OCI-LY7 (cell line): ENCODE results near the gene SUPT4H1. TPM values are rescaled to one million over a fixed set of nuclear protein-coding genes. Genes with fewer than 3 reads are reported as not detected.

Experiments used
- BruUV-seq: library from RNA; stranded (reverse); fragments of 400-500 nt; replicated peaks from 2 replicates; lab custom pipeline; 2021; lab: Mats Ljungman, UMichigan
- CTCF ChIA-PET: fragments of 300-600 bp; sonication (Branson Sonifier 250); formaldehyde crosslinking; loops from one replicate; lab custom pipeline; 2022; ENCODE audit warnings: antibody characterized with exemption; ENCODE audit not compliant: unreplicated experiment; lab: Charles Lee
- POLR2A ChIA-PET: fragments of 300-600 bp; sonication (Branson Sonifier 250); formaldehyde crosslinking; loops from one replicate; lab custom pipeline; 2022; ENCODE audit warnings: antibody characterized with exemption; lab: Charles Lee
- DNase-seq: peaks from one replicate; pipeline ENCODE4 v3.0.0-alpha.2; 2015; ENCODE audit warnings: low spot score
- H2AFZ ChIP-seq: fragments of 200-600 bp; sonication (generic), shearing (Covaris generic); 2 replicates; pipeline ENCODE4 v1.6.1; 2014; ENCODE audit warnings: mild to moderate bottlenecking, antibody characterized with exemption, low read length, moderate library complexity
- H3K27ac ChIP-seq: fragments of 200-600 bp; sonication (generic); 2 replicates; pipeline ENCODE4 v1.5.1; 2014; ENCODE audit warnings: mixed run types, low read depth, mild to moderate bottlenecking, moderate library complexity, low read length, inconsistent platforms; ENCODE audit not compliant: poor library complexity, severe bottlenecking
- H3K36me3 ChIP-seq: fragments of 200-600 bp; sonication (generic); 2 replicates; pipeline ENCODE4 v1.6.1; 2014; ENCODE audit warnings: mild to moderate bottlenecking, antibody characterized with exemption, low read length, moderate library complexity, mixed read lengths; ENCODE audit not compliant: insufficient read depth
- H3K4me1 ChIP-seq: fragments of 200-600 bp; sonication (generic); 2 replicates; pipeline ENCODE4 v1.5.1; 2014; ENCODE audit warnings: mild to moderate bottlenecking, low read length; ENCODE audit not compliant: insufficient read depth, poor library complexity, severe bottlenecking
- H3K4me2 ChIP-seq: fragments of 200-600 bp; sonication (generic); 2 replicates; pipeline ENCODE4 v1.6.1; 2014; ENCODE audit warnings: mild to moderate bottlenecking, low read length
- H3K4me3 ChIP-seq: fragments of 200-600 bp; sonication (generic); 2 replicates; pipeline ENCODE4 v1.5.1; 2014; ENCODE audit warnings: mild to moderate bottlenecking, low read depth, low read length; ENCODE audit not compliant: poor library complexity, severe bottlenecking
- H3K79me2 ChIP-seq: fragments of 200-600 bp; sonication (generic); 2 replicates; pipeline ENCODE4 v1.6.1; 2016; ENCODE audit warnings: low read depth, mild to moderate bottlenecking, low read length, moderate library complexity, mixed read lengths; ENCODE audit not compliant: insufficient read depth
- H3K9me2 ChIP-seq: fragments of 200-600 bp; sonication (generic); 2 replicates; pipeline ENCODE4 v1.6.1; 2016; ENCODE audit warnings: mild to moderate bottlenecking, low read length, mixed read lengths; ENCODE audit not compliant: insufficient read depth
- H3K9me3 ChIP-seq: fragments of 200-600 bp; sonication (generic); 2 replicates; pipeline ENCODE4 v1.6.1; 2014; ENCODE audit warnings: mild to moderate bottlenecking, mixed run types, low read length, mixed read lengths
- H4K20me1 ChIP-seq: fragments of 200-600 bp; sonication (generic); 2 replicates; pipeline ENCODE4 v1.6.1; 2014; ENCODE audit warnings: mild to moderate bottlenecking, antibody characterized with exemption, low read length, moderate library complexity, mixed read lengths; ENCODE audit not compliant: insufficient read depth
- EZH2phosphoT487 ChIP-seq: fragments of 200-600 bp; sonication (generic); IDR thresholded peaks from 2 replicates; pipeline ENCODE4 v1.6.1; 2018; ENCODE audit warnings: low read depth, borderline replicate concordance, mild to moderate bottlenecking, mixed run types, antibody characterized with exemption, low read length, moderate library complexity, mixed read lengths
- intact Hi-C: fragments of 100-400 bp; cut with micrococcal nuclease; formaldehyde crosslinking; loops from one replicate; pipeline ENCODE4 v1.10.0; 2022; ENCODE audit not compliant: unreplicated experiment
- total RNA-seq, 2 experiments: library from RNA; depleted of rRNA in 1 of 2; stranded (reverse); fragments of >200 nt in 1 of 2; shearing (Covaris generic) in 1 of 2; gene quantifications; 2 replicates each; pipeline ENCODE4 v1.2.3, GENCODE V29; 2014 to 2022
- TF ChIP-seq, protein P1 (sequence below): fragments of 200-600 bp; sonication (generic); conservative IDR thresholded peaks from 2 replicates; pipeline ENCODE4 v1.5.1; 2014; ENCODE audit warnings: mild to moderate bottlenecking, antibody characterized with exemption, low read length, moderate library complexity, mixed read lengths

The SUPT4H1 gene
- total RNA-seq, 2 experiments from 2014 or later, result 56.5 to 65.5 TPM

DNA sequence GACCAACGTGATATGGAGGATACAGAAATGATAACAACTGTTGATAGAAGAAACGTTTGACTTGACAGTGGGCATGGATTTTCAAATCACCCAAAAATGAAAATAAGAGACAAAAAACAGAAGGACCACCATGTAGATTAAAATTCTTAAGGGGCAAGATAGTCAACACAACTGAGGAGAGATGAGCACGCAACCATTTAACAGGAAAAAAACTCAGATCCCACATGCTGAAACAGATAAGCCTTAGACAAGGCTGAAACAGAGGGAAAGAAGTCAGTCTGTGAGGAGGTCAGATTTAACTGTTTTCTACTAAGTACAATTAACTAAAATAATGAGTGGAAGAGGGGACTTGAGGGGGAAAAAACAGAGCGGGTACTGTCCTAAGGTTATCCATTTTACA lies 44.2 kb upstream of the SUPT4H1 start:
- DNase-seq, result no peak
- no TSS peak for BruUV-seq
- intact Hi-C loops, result no loop called here
- Histone ChIP-seq H3K79me2 (no peaks in the 10 kb centered on the region), H3K4me3 (no peak overlapping the region), H3K4me1 (no peaks in the 10 kb centered on the region), H3K9me3 (no peaks in the 10 kb centered on the region), H3K4me2 (no peak overlapping the region), H3K27ac (no peak overlapping the region), H4K20me1 (no peaks in the 10 kb centered on the region), H3K9me2 (no peaks in the 10 kb centered on the region), H3K36me3 (no peaks in the 10 kb centered on the region), H2AFZ (no peak overlapping the region)
- TF ChIP-seq, protein P1, sequence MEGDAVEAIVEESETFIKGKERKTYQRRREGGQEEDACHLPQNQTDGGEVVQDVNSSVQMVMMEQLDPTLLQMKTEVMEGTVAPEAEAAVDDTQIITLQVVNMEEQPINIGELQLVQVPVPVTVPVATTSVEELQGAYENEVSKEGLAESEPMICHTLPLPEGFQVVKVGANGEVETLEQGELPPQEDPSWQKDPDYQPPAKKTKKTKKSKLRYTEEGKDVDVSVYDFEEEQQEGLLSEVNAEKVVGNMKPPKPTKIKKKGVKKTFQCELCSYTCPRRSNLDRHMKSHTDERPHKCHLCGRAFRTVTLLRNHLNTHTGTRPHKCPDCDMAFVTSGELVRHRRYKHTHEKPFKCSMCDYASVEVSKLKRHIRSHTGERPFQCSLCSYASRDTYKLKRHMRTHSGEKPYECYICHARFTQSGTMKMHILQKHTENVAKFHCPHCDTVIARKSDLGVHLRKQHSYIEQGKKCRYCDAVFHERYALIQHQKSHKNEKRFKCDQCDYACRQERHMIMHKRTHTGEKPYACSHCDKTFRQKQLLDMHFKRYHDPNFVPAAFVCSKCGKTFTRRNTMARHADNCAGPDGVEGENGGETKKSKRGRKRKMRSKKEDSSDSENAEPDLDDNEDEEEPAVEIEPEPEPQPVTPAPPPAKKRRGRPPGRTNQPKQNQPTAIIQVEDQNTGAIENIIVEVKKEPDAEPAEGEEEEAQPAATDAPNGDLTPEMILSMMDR, result no peak
- ChIA-PET CTCF (no interaction called here), POLR2A (interaction anchor here (0.6 to 1.0 kb wide), 5 partner anchors 16 to 1440 kb away, joined by 3 to 4 read pairs (median 3); no protein-coding TSS in a partner anchor)

- Histone ChIP-seq H3K9me2 (no peaks in the 10 kb centered on the region), H3K27ac (no peak overlapping the region), H3K9me3 (no peaks in the 10 kb centered on the region), H3K4me3 (no peak overlapping the region), H3K36me3 (no peaks in the 10 kb centered on the region), H3K4me1 (no peaks in the 10 kb centered on the region), H4K20me1 (no peaks in the 10 kb centered on the region), H3K79me2 (no peaks in the 10 kb centered on the region), H3K4me2 (no peak overlapping the region), H2AFZ (no peak overlapping the region)
- ChIA-PET POLR2A (interaction anchor here (0.7 to 1.1 kb wide), 2 partner anchors 14 to 22 kb away, joined by 3 read pairs; no protein-coding TSS in a partner anchor), CTCF (no interaction called here)
- TF ChIP-seq EZH2phosphoT487, result no peak
- TF ChIP-seq, protein P1, result no peak
- no peak for DNase-seq
- intact Hi-C loops, result no loop called here
- BruUV-seq, result no TSS peak
These were observed 42.7 kb upstream of the SUPT4H1 start for GRCh38 chr17:58394534-58395223.

DNA sequence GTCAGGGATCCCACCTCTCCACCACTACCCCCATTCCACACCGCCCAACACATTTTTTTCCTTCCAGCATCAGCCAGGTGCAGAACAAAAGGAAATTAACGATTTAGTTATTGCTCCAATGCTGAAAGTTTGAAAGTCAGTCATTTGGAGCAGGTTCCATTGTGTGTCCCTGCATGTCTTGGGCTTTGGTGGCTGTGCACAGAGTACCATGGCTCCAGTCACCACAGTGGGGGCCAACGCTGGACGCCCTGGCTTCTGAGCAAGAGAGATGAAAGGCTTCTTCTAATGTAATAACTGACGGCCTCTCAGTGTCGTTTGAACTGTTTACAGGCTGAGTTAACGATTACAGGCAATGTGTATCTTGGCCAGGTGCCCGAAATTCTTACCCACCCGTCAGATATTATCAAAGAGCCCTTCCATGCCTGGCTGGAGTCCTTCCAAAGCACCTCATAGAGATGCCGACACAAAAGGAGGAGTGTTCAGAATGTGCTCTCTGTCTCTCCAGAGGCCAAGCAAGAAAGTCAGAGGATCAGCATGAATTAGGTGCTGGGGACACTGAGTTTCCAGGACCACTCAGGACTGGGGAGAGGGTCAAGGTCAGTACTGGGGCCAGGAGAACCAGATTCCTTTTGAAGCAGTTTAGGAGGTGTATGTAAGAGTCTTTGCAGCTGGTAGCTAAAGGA lies 39.4 kb upstream of the SUPT4H1 start:
- TF ChIP-seq, protein P1, result no peak
- no peak for TF ChIP-seq EZH2phosphoT487
- DNase-seq, result no peak
- no peak overlapping the region for H3K4me2 ChIP-seq
- ChIA-PET CTCF (no interaction called here), POLR2A (interaction anchor here (0.6 kb wide), 2 partner anchors 16 to 704 kb away, joined by 3 to 7 read pairs; no protein-coding TSS in a partner anchor)
- BruUV-seq, result no TSS peak
- no peaks in the 10 kb centered on the region for H3K79me2 ChIP-seq
- no peaks in the 10 kb centered on the region for H3K36me3 ChIP-seq
- H3K4me1 ChIP-seq, result peaks cover 5% of the 10 kb centered on the region
- no peak overlapping the region for H3K4me3 ChIP-seq
- H2AFZ ChIP-seq, result no peak overlapping the region
- intact Hi-C loops, result no loop called here
- no peaks in the 10 kb centered on the region for H3K9me3 ChIP-seq
- no peaks in the 10 kb centered on the region for H4K20me1 ChIP-seq
- no peak overlapping the region for H3K27ac ChIP-seq
- H3K9me2 ChIP-seq, result no peaks in the 10 kb centered on the region
